GM12878 (cell line): Measurements from ENCODE around the gene NAP1L5. TPM values are rescaled to one million over a fixed set of nuclear protein-coding genes. Genes with fewer than 3 reads are reported as not detected.
A peak's percentile ranks its signal among the peaks of the same experiment; 100 is the strongest.

Experiments
- ATAC-seq: fragments of 200-7000 bp; cut with Tn5 transposase; 3 replicates; pipeline ENCODE4 v1.9.1; 2020; ENCODE audit warnings: mild to moderate bottlenecking, moderate library complexity
- BruUV-seq: library from RNA; stranded (reverse); fragments of 400-500 nt; replicated peaks from 2 replicates; lab custom pipeline; 2021; lab: Mats Ljungman, UMichigan
- CTCF ChIA-PET: fragments of 300-600 bp; sonication (Branson Sonifier 250); formaldehyde crosslinking; extraction: SDS; loops from one replicate; lab custom pipeline; 2021; ENCODE audit warnings: inconsistent platforms; lab: Yijun Ruan, JAX
- POLR2A ChIA-PET: fragments of 350-600 bp; formaldehyde crosslinking; extraction: SDS; loops from one replicate; lab custom pipeline; 2021; ENCODE audit warnings: inconsistent platforms; lab: Charles Lee
- RAD21 ChIA-PET: fragments of 300-600 bp; sonication (Branson Sonifier 250); formaldehyde crosslinking; loops from one replicate; lab custom pipeline; 2023; ENCODE audit warnings: antibody characterized with exemption; ENCODE audit not compliant: unreplicated experiment; lab: Charles Lee
- SMC1A ChIA-PET: fragments of 300-600 bp; sonication (Branson Sonifier 250); formaldehyde crosslinking; loops from one replicate; lab custom pipeline; 2023; ENCODE audit not compliant: unreplicated experiment, uncharacterized antibody; lab: Charles Lee
- DNase-seq: peaks from one replicate; pipeline ENCODE4 v3.0.0-alpha.2; 2011; ENCODE audit warnings: low read depth, low spot score
- FAIRE-seq: peaks from 3 replicates; lab custom pipeline; 2011; peaks lifted over from hg19 to GRCh38; lab: Jason Lieb, UNC
- H2AFZ ChIP-seq: 2 replicates; pipeline ENCODE4 v1.6.0; 2011; ENCODE audit warnings: low read depth, low read length, control low read depth; ENCODE audit not compliant: control insufficient read depth
- H3K27ac ChIP-seq: 2 replicates; pipeline ENCODE4 v1.5.1; 2011; ENCODE audit warnings: control low read depth; ENCODE audit not compliant: control insufficient read depth, insufficient read depth
- H3K27me3 ChIP-seq, 2 experiments: replicated peaks in 1 of 2; 2 replicates each; pipeline versions ENCODE4 v1.6.0 to v1.6.1; 2011; ENCODE audit warnings: low read length in 1 of 2; ENCODE audit not compliant: control insufficient read depth in 2 of 2, insufficient read depth in 2 of 2
- H3K36me3 ChIP-seq, 2 experiments: 2 replicates each; pipeline ENCODE4 v1.5.1; 2011; ENCODE audit warnings: low read length in 1 of 2; ENCODE audit not compliant: control insufficient read depth in 2 of 2, insufficient read depth in 2 of 2
- H3K4me1 ChIP-seq: 2 replicates; pipeline ENCODE4 v1.6.1; 2011; ENCODE audit warnings: mild to moderate bottlenecking, low read length, moderate library complexity, mixed read lengths; ENCODE audit not compliant: control insufficient read depth, insufficient read depth
- H3K4me2 ChIP-seq: 2 replicates; pipeline ENCODE4 v1.6.0; 2011; ENCODE audit warnings: control low read depth; ENCODE audit not compliant: control insufficient read depth, insufficient read depth
- H3K4me3 ChIP-seq: fragments of 200-600 bp; sonication (generic); 2 replicates; pipeline ENCODE4 v1.5.1; 2016
- H3K79me2 ChIP-seq: 2 replicates; pipeline ENCODE4 v1.6.0; 2011; ENCODE audit warnings: low read length; ENCODE audit not compliant: control insufficient read depth, insufficient read depth
- H3K9ac ChIP-seq: 2 replicates; pipeline ENCODE4 v1.8.0; 2011; ENCODE audit warnings: low read length, control low read depth, mixed read lengths; ENCODE audit not compliant: control insufficient read depth, insufficient read depth
- H3K9me3 ChIP-seq: replicated peaks from 3 replicates; pipeline ENCODE4 v1.5.1; 2011; ENCODE audit warnings: mild to moderate bottlenecking, low read length; ENCODE audit not compliant: control insufficient read depth, insufficient read depth
- H4K20me1 ChIP-seq: 2 replicates; pipeline ENCODE4 v1.6.0; 2011; ENCODE audit not compliant: control insufficient read depth, insufficient read depth
- BACH1 ChIP-seq: fragments of 450-650 bp; IDR thresholded peaks from 2 replicates; pipeline ENCODE4 v1.6.1; 2017; ENCODE audit warnings: mild to moderate bottlenecking, borderline replicate concordance
- CBX3 ChIP-seq: fragments of 200-600 bp; sonication (generic); IDR thresholded peaks from 2 replicates; pipeline ENCODE4 v1.6.1; 2016; ENCODE audit warnings: low read depth, borderline replicate concordance
- CHD4 ChIP-seq: fragments of 200-600 bp; sonication (generic); IDR thresholded peaks from 2 replicates; pipeline ENCODE4 v1.6.1; 2016; ENCODE audit warnings: mild to moderate bottlenecking
- DPF2 ChIP-seq: fragments of 450-650 bp; IDR thresholded peaks from 2 replicates; pipeline ENCODE4 v1.6.1; 2017; ENCODE audit warnings: mild to moderate bottlenecking
- ESRRA ChIP-seq: IDR thresholded peaks from 2 replicates; pipeline ENCODE4 v1.6.1; 2012; ENCODE audit warnings: mild to moderate bottlenecking, low read length, improper control_type of control experiment
- FOXM1 ChIP-seq: IDR thresholded peaks from 2 replicates; pipeline ENCODE4 v1.6.1; 2012; ENCODE audit warnings: low read depth, mild to moderate bottlenecking, inconsistent platforms, low read length, moderate library complexity
- GATAD2B ChIP-seq: fragments of 450-650 bp; conservative IDR thresholded peaks from 2 replicates; pipeline ENCODE4 v1.6.1; 2017; ENCODE audit warnings: low read depth, mild to moderate bottlenecking, moderate library complexity
- HCFC1 ChIP-seq: fragments of 150-350 bp; IDR thresholded peaks from 2 replicates; pipeline ENCODE4 v1.6.1; 2014; ENCODE audit warnings: low read length
- IRF4 ChIP-seq: IDR thresholded peaks from 2 replicates; pipeline ENCODE4 v1.6.1; 2011; ENCODE audit warnings: low read depth, low read length
- JUND ChIP-seq: IDR thresholded peaks from 2 replicates; pipeline ENCODE4 v1.6.1; 2012; ENCODE audit warnings: low read depth, mild to moderate bottlenecking, low read length, improper control_type of control experiment, moderate library complexity
- KLF5 ChIP-seq: fragments of 450-650 bp; IDR thresholded peaks from 2 replicates; pipeline ENCODE4 v1.6.1; 2014; ENCODE audit warnings: mild to moderate bottlenecking; ENCODE audit not compliant: partially characterized antibody
- NFXL1 ChIP-seq: fragments of 450-650 bp; IDR thresholded peaks from 2 replicates; pipeline ENCODE4 v1.6.1; 2017; ENCODE audit warnings: antibody characterized with exemption, mild to moderate bottlenecking, borderline replicate concordance
- PAX8 ChIP-seq: fragments of 450-650 bp; IDR thresholded peaks from 2 replicates; pipeline ENCODE4 v1.6.1; 2017; ENCODE audit warnings: mild to moderate bottlenecking, moderate library complexity
- RAD21 ChIP-seq: IDR thresholded peaks from 2 replicates; pipeline ENCODE4 v1.6.1; 2011; ENCODE audit warnings: mild to moderate bottlenecking, low read depth, low read length, moderate library complexity; ENCODE audit not compliant: insufficient read depth
- RAD51 ChIP-seq: fragments of 450-650 bp; IDR thresholded peaks from 2 replicates; pipeline ENCODE4 v1.6.1; 2016; ENCODE audit warnings: moderate library complexity, mild to moderate bottlenecking, inconsistent platforms
- RCOR1 ChIP-seq: conservative IDR thresholded peaks from 2 replicates; pipeline ENCODE4 v1.6.1; 2012; ENCODE audit warnings: low read depth, low read length, improper control_type of control experiment
- RUNX3 ChIP-seq: IDR thresholded peaks from 2 replicates; pipeline ENCODE4 v1.6.1; 2012; ENCODE audit warnings: low read length, inconsistent platforms
- SMC3 ChIP-seq: IDR thresholded peaks from 2 replicates; pipeline ENCODE4 v1.6.1; 2011; ENCODE audit warnings: low read length, improper control_type of control experiment, borderline replicate concordance
- SP1 ChIP-seq: IDR thresholded peaks from one replicate; pipeline ENCODE4 v1.6.1; 2011; ENCODE audit warnings: low read depth, low read length
- TAF1 ChIP-seq: IDR thresholded peaks from 2 replicates; pipeline ENCODE4 v1.6.1; 2011; ENCODE audit warnings: mild to moderate bottlenecking, low read depth, low read length, borderline replicate concordance
- YBX1 ChIP-seq: fragments of 450-650 bp; IDR thresholded peaks from 2 replicates; pipeline ENCODE4 v1.6.1; 2016; ENCODE audit warnings: antibody characterized with exemption
- WGBS: methylation state at CpG from one replicate; pipeline ENCODE4 v1.1.6; 2016; ENCODE audit warnings: low lambda C conversion rate; ENCODE audit not compliant: insufficient replicate concordance, insufficient coverage; ENCODE audit errors: missing lambda C conversion rate; 5-methylcytosine and 5-hydroxymethylcytosine counted together
- in situ Hi-C: fragments of 300-500 bp; cut with MboI; formaldehyde crosslinking; loops from 9 replicates; pipeline ENCODE4 v1.14.3; 2018; ENCODE audit warnings: mixed read lengths
- intact Hi-C: fragments of 100-400 bp; cut with micrococcal nuclease; formaldehyde crosslinking; loops from one replicate; pipeline ENCODE4 v1.14.2; 2022; ENCODE audit not compliant: unreplicated experiment
- polyA plus RNA-seq, 11 experiments: library from polyadenylated mRNA; depleted of rRNA in 4 of 11; unstranded in 6 of 11; stranded (reverse) in 5 of 11; fragments of >200 nt; fragmentation: Nextera tagmentation in 4 of 11; fragmentation: Illumina TruSeq in 1 of 11; extraction: Ambion mirVana in 4 of 11; extraction: Trizol in 1 of 11; gene quantifications; 1 replicate in 1 of 11; 2 replicates in 10 of 11; pipeline versions ENCODE4 v1.2.1 to v1.2.3, GENCODE V29; 2011 to 2016; ENCODE audit warnings: inconsistent platforms in 2 of 11, missing spikeins in 2 of 11, low read depth in 1 of 11
- total RNA-seq, 4 experiments: library from RNA; depleted of rRNA in 3 of 4; stranded (reverse); fragments of >200 nt in 3 of 4; fragmentation: Illumina TruSeq in 1 of 4; extraction: Trizol in 1 of 4; gene quantifications; 2 replicates each; pipeline versions ENCODE4 v1.2.1 to v1.2.3, GENCODE V29; 2013 to 2021
- TF ChIP-seq, protein P1 (sequence below), 3 experiments: IDR thresholded peaks in 2 of 3; conservative IDR thresholded peaks in 1 of 3; 2 replicates each; pipeline ENCODE4 v1.5.1; 2011; ENCODE audit warnings: low read depth in 3 of 3, low read length in 3 of 3, mild to moderate bottlenecking in 3 of 3, control low read depth in 2 of 3, moderate library complexity in 2 of 3, inconsistent platforms in 1 of 3, mixed read lengths in 1 of 3; ENCODE audit not compliant: control insufficient read depth in 2 of 3, insufficient read depth in 1 of 3; ENCODE audit errors: extremely low read depth in 1 of 3

The NAP1L5 gene
- total and polyA plus RNA-seq, 10 of the 15 experiments (the other 5 are each of a cell fraction or from before 2014, with no cell fraction given) = 2.1 to 5.3 (median 3.7) TPM

DNA sequence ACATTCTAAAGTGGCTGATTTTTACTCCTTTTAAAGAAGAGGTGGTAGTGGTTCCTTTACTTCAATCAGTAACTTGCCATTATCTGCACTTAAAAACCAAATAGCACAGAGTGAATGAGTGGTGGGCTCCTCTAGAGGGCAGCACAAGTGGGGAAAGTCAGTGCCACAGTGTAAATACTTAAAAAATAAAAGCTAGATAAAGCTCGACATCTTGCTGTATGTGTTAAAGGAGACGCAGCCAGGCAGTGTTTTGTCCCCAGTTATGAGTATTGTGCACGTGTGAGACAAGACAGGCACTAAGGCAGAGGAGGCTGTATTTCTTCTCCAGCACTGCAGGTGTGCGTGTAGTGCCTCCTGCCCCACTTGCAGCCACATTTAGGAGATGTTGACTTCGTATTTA is 24.6 kb downstream of the NAP1L5 start:
- DNase-seq (no peak), FAIRE-seq (no peak), ATAC-seq (peak; percentile 91)
- Histone ChIP-seq H3K4me1 (no peaks in the 10 kb centered on the region), H3K9me3 (no peaks in the 10 kb centered on the region), H4K20me1 (no peaks in the 10 kb centered on the region), H3K79me2 (no peaks in the 10 kb centered on the region), H3K9ac (no peak overlapping the region), H3K36me3 (no peaks in the 10 kb centered on the region), H3K27ac (no peak overlapping the region), H3K4me3 (no peak overlapping the region), H2AFZ (no peak overlapping the region), H3K4me2 (no peak overlapping the region), H3K27me3 (no peaks in the 10 kb centered on the region)
- ChIA-PET POLR2A (interaction anchor here (0.8 kb wide), 1 partner anchor 144 kb away, joined by 3 read pairs; no protein-coding TSS in a partner anchor), SMC1A (interaction anchor here (0.5 to 1.6 kb wide), 7 partner anchors 11 to 350 kb away, joined by 3 to 11 read pairs (median 4); no protein-coding TSS in a partner anchor), RAD21 (interaction anchor here (0.5 to 1.5 kb wide), 10 partner anchors 13 to 350 kb away, joined by 3 to 7 read pairs (median 3); no protein-coding TSS in a partner anchor), CTCF (interaction anchor here (0.6 to 2.0 kb wide), 23 partner anchors 8 to 1694 kb away, joined by 3 to 22 read pairs (median 3); no protein-coding TSS in a partner anchor)
- no TSS peak for BruUV-seq
- WGBS = 43% methylated on average over 5 of the region's 5 CpGs
- intact Hi-C loops (loop anchor here (2.0 to 10.0 kb wide), 3 partner anchors 119 to 442 kb away; partner anchors contain the start of gene TIGD2), in situ Hi-C loops (no loop called here)
- no peak for TF ChIP-seq PAX8
- no peak for TF ChIP-seq FOXM1
- no peak for TF ChIP-seq RAD51
- TF ChIP-seq RUNX3 = no peak
- no peak for TF ChIP-seq ESRRA
- TF ChIP-seq CHD4 = no peak
- no peak for TF ChIP-seq NFXL1
- TF ChIP-seq KLF5 = no peak
- TF ChIP-seq BACH1 = no peak
- TF ChIP-seq HCFC1 = no peak
- TF ChIP-seq, protein P1, sequence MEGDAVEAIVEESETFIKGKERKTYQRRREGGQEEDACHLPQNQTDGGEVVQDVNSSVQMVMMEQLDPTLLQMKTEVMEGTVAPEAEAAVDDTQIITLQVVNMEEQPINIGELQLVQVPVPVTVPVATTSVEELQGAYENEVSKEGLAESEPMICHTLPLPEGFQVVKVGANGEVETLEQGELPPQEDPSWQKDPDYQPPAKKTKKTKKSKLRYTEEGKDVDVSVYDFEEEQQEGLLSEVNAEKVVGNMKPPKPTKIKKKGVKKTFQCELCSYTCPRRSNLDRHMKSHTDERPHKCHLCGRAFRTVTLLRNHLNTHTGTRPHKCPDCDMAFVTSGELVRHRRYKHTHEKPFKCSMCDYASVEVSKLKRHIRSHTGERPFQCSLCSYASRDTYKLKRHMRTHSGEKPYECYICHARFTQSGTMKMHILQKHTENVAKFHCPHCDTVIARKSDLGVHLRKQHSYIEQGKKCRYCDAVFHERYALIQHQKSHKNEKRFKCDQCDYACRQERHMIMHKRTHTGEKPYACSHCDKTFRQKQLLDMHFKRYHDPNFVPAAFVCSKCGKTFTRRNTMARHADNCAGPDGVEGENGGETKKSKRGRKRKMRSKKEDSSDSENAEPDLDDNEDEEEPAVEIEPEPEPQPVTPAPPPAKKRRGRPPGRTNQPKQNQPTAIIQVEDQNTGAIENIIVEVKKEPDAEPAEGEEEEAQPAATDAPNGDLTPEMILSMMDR (IDR thresholded peaks at IDR 0.05 in 2 of 3, conservative IDR thresholded peaks at IDR 0.05 in 1 of 3; ENCODE audit: control insufficient read depth in 2 of 3, extremely low read depth in 1 of 3, insufficient read depth in 1 of 3, low read depth in 3 of 3, low read length in 3 of 3) = peak; percentile 50 to 67 (median 64)
- no peak for TF ChIP-seq DPF2
- no peak for TF ChIP-seq CBX3
- no peak for TF ChIP-seq TAF1
- no peak for TF ChIP-seq GATAD2B
- no peak for TF ChIP-seq YBX1
- peak; percentile 16; the same call in 1 of the 2 replicates for TF ChIP-seq SMC3
- no peak for TF ChIP-seq IRF4
- no peak for TF ChIP-seq RCOR1
- TF ChIP-seq RAD21 = peak; percentile 51
- no peak for TF ChIP-seq SP1
- no peak for TF ChIP-seq JUND
